Astrocyte of the spinal cord (primary cell): ENCODE results near the gene LRRC39.

Experiments used
- DNase-seq: peaks from one replicate; pipeline ENCODE4 v3.0.0; 2011; ENCODE audit warnings: low read depth, low spot score
- H3K4me3 ChIP-seq: 2 replicates; pipeline ENCODE4 v1.5.1; 2011; ENCODE audit warnings: low read depth, mild to moderate bottlenecking, low read length, moderate library complexity
- CTCF ChIP-seq: IDR thresholded peaks from 2 replicates; pipeline ENCODE4 v1.5.1; 2012; ENCODE audit warnings: low read depth, mild to moderate bottlenecking, low read length, inconsistent platforms
- in situ Hi-C: cut with HindIII; loops from 2 replicates; pipeline ENCODE4 v1.10.0; 2017; ENCODE audit warnings: low sequenced_read_pairs

The LRRC39 gene

GRCh38 chr1:100137602-100138001 is 40.5 kb downstream of the LRRC39 start:
- DNase-seq, result no peak
- in situ Hi-C loops, result no loop called here
- TF ChIP-seq CTCF, result no peak
- H3K4me3 ChIP-seq, result no peak overlapping the region

- no peak for DNase-seq
- no peak for TF ChIP-seq CTCF
- in situ Hi-C loops, result no loop called here
- no peak overlapping the region for H3K4me3 ChIP-seq
Measured at GRCh38 chr1:100134872-100135271, 43.2 kb downstream of the LRRC39 start.

- H3K4me3 ChIP-seq, result peak within 1 kb of the TSS; percentile 84
- no peak for TF ChIP-seq CTCF
- DNase-seq, result peak; percentile 99
- in situ Hi-C loops, result no loop called here
Measured at GRCh38 chr1:100132566-100133477, 45.2 kb downstream of the LRRC39 start, which contains the start of the genes SASS6 and TRMT13. Gene SASS6 (minus strand): TSS chr1:100132930. CDS start chr1:100132814, 116 bp downstream. Gene TRMT13 (plus strand): TSS chr1:100133163. CDS start chr1:100133169, 6 bp downstream.

GRCh38 chr1:100131623-100132022 is 46.4 kb downstream of the LRRC39 start:
- H3K4me3 ChIP-seq, result peak overlapping the region; percentile 84

GRCh38 chr1:100130552-100131077 is 47.4 kb downstream of the LRRC39 start:
- no peak overlapping the region for H3K4me3 ChIP-seq
- no peak for DNase-seq
- in situ Hi-C loops, result no loop called here
- TF ChIP-seq CTCF, result no peak

More at GRCh38 chr1:100131623-100132022, 46.4 kb downstream of the LRRC39 start:
- no peak for DNase-seq
- in situ Hi-C loops, result no loop called here
- no peak for TF ChIP-seq CTCF

- TF ChIP-seq CTCF, result no peak
- in situ Hi-C loops, result no loop called here
- DNase-seq, result no peak
- no peak overlapping the region for H3K4me3 ChIP-seq
Measured at GRCh38 chr1:100127226-100127625, 50.8 kb downstream of the LRRC39 start.
